ENCODE data around the gene LMNTD1.
"Not testable (repeated sequence)": the region's sequence is repeated elsewhere in the genome, so short reads cannot be mapped to it uniquely, and the experiment has no call there.

LMNTD1 gene, protein sequence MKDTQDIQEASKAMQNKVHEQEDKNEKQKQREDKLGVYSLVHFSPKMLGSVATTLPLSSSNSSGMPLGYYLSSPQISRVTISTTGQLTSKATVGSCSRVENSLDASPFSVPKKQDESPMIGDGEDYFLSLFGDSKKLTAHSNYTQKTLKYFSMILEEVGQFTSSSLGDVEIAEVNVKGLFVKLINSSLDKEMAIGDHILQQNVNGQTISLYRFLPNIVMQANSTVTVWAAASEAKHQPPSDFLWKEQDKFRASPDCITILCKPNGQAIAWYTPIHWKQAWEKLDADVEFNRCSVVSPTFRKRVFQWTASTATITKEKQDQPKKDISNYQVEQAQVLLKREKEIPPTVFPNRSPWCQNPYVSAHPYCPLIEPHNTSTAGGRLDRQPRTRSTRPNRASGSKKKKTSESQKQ

DNA sequence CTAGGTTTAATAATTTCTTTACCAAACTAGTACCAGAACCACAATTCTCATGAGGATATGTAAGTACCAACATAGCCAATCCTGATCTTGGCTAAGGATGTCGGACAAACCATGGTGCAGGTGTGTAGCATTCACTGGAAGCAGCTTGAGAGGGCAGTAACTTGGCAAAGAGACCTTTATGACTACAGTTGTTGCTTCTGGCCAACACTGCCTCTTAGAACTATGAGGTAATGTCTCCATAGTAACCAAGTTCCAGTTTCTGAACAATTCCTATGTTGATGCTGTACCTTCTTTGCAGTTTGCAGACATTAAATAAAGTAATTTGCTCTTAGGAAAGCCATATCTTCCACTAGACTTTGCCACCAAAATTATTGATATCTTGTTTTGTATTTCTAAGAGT lies at the start of gene LMNTD1:
TSS of gene LMNTD1 (minus strand) at position 186 of the 400 bp plus-strand sequence. CDS start 324 bp downstream, outside the sequence.
- no peak for DNase-seq (ENCODE audit: low read depth in 2 of 2)

DNA sequence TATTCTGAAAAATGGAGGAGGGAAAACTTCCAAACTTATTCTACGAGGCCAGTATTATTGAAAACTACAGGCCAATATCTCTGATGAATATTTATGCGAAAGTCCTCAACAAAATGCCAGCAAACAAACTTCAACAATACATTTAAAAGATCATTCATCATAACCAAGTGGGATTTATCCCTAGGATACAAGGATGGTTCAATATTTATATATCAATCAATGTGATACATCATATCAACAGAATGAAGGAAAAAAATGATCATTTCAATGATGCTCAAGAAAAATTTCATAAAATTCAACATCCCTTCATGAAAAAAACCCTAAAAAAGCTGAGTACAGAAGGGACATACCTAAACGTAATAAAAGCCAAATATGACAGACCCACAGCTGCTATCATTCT lies 45.9 kb upstream of the LMNTD1 start:
- DNase-seq (ENCODE audit: low read depth in 2 of 2) = no peak

DNA sequence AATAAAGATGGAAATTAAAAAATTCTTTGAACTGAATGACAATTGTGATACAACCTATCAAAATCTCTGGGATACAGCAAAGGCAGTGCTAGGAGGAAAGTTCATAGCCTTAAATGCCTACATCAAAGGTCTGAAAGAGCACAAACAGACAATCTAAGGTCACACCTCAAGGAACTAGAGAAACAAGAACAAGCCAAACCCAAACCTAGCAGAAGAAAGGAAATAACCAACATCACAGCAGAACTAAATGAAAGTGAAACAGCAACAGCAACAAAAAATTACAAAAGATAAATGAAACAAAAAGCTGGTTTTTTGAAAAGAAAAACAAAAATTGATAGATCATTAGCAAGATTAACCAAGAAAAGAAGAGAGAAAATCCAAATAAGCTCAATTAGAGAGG lies 42.4 kb upstream of the LMNTD1 start:
- DNase-seq (ENCODE audit: low read depth in 2 of 2) = not testable (repeated sequence)

DNA sequence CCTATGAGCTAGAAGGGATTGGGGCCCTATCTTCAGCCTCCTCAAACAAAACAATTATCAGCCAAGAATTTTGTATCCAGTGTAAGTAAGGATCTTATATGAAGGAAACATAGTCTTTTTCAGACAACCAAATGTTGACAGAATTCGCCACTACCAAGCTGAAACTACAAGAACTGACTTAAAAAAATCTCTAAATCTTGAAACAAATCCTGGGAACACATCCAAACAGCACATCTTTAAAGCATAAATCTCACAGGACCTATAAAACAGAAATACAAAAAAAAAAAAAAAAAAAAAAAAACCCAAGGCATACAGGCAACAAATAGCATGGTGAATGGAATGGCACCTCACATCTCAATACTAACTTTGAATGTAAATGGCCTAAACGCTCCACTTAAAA lies 41.3 kb upstream of the LMNTD1 start:
- no peak for DNase-seq (ENCODE audit: low read depth in 2 of 2)

DNA sequence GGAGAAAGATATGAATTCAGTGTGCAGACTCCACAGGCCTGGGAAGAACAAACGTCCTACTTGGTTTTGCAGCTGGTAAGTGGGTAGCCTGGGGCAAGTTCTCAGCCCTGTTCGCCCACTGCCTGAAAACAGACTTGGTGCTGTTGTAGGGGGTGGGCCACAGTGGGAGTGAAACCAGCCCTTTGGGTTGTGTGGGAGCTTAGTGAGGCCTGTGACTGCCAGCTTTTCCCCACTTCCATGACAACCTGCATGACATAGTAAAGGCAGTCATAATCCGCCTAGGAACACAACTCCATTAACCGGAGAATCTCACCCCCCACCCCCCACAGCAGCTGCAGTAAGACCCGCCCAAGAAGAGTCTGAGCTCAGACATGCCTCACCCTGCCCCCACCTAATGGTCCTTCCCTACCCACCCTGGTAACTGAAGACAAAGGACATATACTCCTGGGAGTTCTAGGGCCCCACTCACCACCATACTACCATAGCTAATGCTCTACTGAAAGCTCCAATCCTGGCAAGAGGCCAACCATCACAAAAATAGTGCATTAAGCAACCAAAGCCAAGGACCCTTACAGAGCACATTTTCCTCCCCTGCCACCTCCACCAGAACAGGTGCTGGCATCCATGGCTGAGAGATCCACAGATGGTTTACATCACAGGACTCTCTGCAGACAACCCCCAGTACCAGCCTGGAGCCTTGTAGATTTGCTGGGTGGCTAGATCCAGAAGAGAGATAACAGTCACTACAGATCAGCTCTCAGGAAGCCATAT lies 39.8 kb upstream of the LMNTD1 start:
- no peak for DNase-seq (ENCODE audit: low read depth in 2 of 2)

DNA sequence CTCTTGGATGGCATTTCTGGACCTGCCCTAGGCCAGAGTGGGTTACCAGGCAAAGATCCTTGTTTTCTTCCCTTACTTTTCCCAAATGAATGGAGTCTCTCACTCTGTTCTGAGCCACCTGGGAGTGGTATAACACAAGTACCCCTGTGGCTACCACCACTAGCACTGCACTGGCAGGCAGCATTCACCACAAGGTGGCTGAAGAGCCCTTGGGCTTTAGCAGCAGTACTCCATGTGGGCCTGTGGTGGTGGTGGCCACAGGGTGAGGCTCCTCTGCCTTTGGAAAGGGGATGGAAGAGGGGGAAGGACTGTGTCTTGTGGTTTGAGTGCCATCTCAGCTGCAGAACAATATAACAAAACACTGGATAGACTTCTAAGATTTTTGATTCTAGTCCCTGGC lies 38.1 kb upstream of the LMNTD1 start:
- no peak for DNase-seq (ENCODE audit: low read depth in 2 of 2)

DNA sequence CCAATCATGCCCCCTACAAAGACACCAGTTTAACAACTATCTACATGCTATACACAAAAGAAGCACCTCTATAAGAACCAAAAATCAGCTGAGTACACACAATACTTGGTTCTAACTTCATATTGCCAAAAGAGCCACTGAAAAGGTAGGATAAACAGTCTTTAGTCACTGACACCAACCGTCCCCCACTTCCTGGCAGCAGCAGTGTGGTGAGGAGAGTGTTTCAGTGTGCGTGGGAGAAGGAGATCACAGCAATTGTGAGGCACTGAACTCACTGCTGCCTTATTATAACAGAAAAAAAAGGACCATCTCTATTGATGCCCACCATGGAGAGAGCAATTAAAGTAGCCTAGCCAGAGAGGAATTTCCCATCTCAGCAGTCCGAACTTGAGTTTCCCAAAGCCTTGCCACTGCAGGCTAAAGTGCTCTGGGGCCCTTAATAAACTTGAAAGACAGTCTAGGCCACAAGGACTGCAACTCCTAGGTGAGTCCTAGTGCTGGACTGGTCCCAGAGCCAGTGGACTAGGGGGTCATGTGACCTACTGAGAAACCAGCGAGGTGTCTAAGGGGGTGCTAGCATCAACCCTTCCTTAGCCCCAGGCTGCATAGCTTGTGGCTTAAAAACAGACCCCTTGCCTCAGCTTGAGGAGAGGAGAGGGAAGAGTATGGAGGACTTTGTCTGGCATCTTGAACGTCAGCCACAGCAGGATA lies 37.1 kb upstream of the LMNTD1 start:
- DNase-seq (ENCODE audit: low read depth in 2 of 2) = peak in 1 of 2 donors; percentile 12

DNA sequence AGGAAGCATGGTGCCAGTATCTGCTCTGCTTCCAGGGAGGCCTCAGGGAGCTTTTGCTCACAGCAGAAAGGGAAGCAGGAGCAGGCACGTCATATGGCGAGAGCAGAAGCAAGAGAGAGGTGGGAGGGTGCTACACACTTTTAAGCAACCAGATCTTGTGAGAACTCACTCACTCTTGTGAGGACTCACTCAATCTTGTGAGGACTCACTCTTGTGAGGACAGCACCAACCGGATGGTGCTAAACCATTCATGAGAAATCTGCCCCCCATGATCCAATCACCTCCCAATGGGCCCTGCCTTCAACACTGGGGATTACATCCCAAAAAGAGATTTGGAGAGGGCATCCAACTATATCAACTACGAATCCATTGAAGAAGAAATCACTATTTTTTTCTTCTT lies 34.3 kb upstream of the LMNTD1 start:
- no peak for DNase-seq (ENCODE audit: low read depth in 2 of 2)

DNA sequence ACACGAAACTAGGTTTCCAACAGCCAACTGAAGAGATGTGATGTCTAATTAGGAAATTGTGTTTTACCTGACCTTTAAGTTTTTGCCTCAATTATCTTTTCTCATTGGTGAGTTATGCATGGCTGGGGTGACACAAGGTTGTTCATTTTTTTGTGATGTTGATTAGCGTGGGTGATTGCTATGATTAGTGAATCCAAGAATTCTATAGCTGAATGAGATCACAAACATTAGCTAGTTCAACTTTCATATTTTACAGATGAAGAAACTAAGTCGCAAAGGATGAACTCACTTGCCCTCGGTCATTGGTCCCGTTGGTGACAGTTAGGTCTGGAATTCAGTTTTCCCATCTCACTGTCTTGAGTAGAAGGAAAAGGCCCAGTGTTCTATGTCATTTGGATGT lies 32.6 kb upstream of the LMNTD1 start:
- no peak for DNase-seq (ENCODE audit: low read depth in 2 of 2)

DNA sequence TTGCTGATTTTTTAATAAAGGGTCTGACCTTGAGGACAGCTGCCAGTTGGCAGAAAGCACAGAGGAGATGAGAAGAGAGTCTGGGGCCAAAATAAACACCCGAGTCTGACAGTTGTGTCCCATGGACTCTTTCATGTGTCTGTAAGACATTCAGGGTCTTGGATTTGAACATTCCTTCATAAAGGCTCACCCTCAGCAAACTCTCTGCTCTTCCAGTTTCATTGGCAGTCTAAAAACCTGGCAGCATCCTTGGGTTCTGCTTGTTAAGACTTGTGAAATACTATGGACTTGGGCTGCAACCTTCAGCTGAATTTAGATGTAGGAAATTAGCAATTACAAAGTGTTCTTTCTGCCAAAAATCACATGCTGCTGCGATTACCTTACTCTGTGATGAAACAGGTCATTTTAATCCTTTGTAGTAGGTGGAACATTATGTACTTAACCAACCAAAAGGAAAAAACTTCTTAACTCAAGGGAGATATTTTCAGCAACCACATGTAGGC lies 32.0 kb upstream of the LMNTD1 start:
- DNase-seq (ENCODE audit: low read depth in 2 of 2) = no peak

DNA sequence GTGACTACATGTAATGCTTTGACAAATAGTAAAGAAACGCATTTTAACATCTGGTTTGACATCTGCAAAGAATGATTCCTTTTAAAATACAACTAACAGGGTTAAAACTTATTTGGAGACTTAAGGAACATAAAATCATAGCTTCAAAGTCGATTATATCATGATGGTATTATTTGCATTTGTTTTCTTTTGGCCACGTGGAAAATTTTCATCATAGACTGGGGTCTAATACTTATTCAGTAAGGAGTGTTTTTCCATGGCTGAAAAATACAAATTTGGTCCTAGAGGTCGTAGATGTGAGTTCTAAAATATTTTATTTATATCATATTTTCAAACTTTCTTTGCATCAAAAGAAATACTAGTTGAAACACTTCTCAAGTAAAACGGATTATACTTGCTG lies 31.5 kb upstream of the LMNTD1 start:
- no peak for DNase-seq (ENCODE audit: low read depth in 2 of 2)

DNA sequence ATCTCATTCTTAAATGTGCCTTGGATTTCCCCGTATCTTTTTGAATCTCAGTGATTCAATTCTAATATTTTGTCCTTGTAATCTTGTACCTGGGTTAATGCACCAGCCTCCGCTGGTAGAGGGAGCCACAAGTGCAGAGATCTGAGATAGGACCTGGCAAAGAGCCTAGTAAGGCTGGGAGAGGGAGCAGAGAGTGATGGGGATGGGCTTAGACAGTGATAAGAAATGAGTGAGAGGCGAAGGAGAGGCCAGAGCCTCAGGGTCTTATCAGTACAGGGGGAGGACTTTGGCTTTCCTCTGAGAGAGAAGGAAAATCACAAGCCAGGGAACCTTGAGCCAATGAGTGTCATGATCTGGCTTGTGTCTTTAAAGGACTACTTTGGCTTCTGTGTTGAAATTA lies 30.5 kb upstream of the LMNTD1 start:
- no peak for DNase-seq (ENCODE audit: low read depth in 2 of 2)

DNA sequence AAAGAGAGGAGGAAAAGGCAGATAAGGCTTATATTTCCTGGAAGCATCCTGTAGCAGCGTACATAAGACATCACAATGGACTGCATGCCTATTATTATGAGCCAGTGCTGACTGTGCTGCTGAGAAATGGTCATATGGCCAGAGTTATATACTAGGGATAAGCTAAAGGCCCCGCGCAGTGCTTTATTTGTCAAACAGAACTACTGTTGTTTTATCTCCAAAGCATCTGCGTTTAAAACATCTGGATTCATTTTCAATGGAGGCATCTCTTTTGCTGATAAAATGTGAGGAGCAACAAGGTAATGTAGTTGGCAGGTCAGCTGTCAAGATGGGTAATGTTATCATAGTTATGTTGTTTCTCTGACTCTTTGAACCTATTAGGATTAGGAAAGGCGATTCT lies 28.0 kb upstream of the LMNTD1 start:
- no peak for DNase-seq (ENCODE audit: low read depth in 2 of 2)

DNA sequence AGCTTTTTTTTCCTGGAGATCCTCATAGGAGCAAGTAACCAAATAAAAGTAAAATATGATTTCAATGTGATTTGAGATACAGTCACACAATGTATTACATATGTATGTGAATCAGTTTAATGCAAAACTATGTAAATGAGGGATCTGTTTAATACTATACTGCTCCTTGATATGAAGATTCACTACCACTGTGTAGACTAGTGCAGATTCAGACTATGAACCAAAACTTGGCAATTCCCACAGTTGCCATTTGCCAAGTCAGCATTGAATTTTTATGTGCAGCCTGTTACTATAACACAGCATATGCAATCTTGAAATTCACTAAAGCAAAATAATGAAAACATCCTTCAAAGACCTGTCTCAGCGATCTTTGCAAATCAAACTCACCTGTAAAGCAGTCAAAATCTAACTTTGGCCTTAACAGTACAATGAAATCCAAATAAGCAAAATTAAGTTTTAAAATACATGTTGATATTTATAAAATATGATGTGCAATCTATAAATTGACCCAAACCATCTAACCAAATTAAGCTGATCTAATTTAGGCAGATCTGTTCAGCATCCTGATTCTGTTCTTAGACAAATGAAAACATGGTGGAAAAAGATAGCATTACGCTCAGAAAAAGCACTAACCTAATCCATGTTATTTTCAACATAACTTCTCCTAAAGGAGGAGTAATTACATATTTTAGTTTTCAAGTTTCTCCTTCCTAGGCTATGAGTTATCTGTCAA lies 25.5 kb upstream of the LMNTD1 start:
- DNase-seq (ENCODE audit: low read depth in 2 of 2) = no peak

DNA sequence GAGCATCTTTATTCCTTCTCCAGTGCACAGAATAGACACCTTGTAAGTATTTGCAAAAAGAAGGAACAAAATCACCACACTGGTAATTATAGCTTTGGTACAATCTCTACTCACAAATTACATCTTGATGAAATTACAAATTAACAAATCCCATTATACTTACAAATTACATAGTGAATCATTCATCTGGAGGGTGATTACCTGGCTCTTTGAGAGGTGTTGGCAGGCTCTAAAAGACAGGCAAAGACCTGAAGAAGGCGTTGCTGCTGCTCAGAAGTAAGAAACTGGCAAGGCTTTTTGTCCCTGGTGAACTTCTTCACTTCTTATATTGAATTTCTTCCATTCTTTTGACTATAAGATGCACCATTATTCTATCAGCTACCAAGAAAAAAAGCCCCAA lies 21.7 kb upstream of the LMNTD1 start:
- DNase-seq (ENCODE audit: low read depth in 2 of 2) = no peak

DNA sequence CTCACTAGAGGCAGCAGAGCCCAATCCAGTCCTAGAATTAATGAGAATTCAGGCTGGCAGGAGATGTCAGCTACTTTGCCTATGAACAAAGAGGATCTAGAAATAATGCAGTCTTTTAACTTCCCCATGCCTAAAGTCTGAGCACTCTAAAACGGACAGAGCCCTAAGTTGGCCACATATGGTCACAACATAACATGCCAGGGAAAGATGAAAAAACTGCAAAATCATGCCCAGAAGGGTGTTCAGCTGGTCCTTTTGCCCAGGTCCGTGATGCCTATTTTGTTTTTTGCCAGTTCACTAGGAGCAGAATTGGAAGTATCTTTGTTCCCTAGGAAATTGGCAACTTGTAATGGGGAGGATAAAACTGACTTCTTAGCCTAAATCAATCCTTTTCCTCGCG lies 20.3 kb upstream of the LMNTD1 start:
- DNase-seq (ENCODE audit: low read depth in 2 of 2) = no peak

DNA sequence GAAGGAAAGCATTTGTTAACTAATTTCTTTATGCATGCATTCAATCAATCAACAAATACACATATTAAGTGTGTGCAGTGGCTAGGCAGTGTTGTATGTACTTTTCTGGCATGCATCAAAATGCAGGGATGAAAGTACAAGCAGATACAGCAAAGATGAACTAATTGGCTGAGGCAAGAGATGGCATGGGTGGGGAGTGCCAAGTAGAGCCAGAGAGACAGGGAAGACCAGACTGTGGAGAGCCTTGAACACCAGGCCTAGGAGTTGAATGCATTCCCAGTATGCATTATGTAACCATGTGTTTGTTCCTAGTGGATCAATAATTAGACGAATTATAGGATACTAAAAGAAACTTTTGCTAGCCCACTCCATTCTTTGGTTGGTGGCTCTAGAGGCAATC lies 17.3 kb upstream of the LMNTD1 start:
- DNase-seq (ENCODE audit: low read depth in 2 of 2) = no peak

DNA sequence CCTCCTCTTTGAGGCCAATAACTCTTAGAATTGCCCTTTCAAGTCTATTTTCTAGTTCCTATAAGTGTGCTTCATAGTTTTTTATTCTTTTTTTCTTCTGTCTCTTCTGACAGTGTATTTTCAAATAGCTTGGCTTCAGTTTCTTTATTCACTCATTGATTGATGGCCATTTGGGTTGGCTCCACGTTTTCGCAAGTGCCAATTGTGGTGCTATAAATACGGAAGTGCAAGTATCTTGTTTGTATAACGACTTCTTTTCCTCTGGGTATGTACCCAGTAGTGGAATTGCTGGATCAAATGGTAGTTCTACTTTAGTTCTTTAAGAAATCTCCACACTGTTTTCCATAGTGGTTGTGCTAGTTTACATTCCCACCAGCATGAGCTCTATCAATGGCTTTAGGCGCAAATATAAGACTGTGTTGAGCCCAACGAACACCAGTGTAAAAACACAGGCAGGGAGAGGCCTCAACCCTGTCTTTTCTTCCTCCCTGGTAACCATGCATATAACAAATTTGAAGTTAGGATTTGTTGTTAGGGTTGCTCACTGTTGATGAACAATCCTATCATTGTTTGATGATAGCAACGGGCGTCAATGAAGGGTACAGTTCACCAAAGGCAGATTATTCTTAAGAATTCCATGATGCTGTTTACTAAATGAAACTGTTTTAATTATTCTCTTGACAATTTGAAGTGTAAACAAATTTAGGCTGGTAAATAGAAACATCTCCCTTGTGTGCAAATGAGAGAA lies 13.3 kb upstream of the LMNTD1 start:
- no peak for DNase-seq (ENCODE audit: low read depth in 2 of 2)

DNA sequence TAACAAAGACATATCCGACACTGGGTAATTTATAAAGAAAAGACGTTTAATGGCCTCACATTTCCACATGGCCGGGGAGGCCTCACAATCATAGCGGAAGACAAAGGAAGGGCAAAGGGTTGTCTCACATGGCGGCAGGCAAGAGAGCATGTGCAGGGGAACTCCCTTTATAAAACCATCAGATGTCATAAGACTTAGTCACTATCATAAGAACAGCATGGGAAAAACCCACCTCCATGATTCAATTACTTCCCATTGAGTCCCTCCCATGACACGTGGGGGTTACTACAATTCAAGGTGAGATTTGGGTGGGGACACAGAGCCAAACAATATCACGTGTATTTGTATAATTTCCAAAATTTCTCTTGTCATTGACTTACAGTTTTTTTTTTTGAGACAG lies 5.5 kb upstream of the LMNTD1 start:
- no peak for DNase-seq (ENCODE audit: low read depth in 2 of 2)

DNA sequence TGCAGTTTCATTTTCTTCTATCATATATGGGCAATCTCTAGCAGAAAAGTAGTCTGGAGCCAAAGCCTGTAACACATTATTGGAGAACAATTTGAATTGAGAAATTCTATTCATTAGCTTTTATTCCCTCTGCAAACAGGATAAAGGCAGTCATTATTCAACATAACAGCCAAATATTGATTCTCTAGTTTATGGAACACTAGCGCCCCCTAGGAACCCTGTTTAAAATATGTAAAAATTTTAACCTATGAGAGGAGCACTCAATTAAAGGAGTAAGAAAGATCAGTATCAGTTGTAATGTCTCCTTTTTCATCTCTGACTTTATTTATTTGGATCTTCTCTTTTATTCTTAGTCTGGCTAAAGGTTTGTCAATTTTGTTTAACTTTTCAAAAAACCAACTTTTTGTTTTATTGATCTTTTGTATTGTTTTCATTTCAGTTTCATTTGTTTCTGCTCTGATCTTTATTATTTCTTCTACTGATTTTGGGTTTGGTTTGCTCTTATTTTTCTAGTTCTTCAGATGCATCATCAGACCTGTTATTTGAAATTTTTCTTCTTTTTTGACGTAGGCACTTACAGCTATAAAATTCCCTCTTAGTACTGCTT lies 4.8 kb upstream of the LMNTD1 start:
- DNase-seq (ENCODE audit: low read depth in 2 of 2) = no peak

DNA sequence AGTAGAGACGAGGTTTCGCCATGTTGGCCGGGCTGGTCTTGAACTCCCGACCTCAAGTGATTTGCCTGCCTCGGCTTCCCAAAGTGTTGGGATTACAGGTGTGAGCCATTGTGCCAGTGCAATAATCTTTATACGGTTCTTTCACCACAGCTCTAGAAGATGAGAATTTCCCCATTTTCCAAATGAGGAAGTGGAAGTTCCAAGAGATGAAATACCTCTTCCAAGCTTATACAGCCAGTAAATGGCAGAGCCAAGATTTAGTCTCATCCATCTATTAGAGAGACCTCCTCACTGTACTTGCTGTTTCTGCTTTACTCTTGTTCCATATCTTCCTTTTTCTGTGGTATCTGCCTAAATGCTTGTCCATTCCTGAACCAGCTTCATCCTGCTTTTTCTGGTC lies 3.1 kb upstream of the LMNTD1 start:
- DNase-seq (ENCODE audit: low read depth in 2 of 2) = no peak
